Femur (tissue), 1 donor: ENCODE data around the gene KIF20B.
"Not testable (repeated sequence)": the region's sequence is repeated elsewhere in the genome, so short reads cannot be mapped to it uniquely, and the experiment has no call there.

ENCODE experiments used
- DNase-seq: peaks from one replicate; pipeline ENCODE4 v3.0.0-alpha.2; 2017

The KIF20B gene

DNA sequence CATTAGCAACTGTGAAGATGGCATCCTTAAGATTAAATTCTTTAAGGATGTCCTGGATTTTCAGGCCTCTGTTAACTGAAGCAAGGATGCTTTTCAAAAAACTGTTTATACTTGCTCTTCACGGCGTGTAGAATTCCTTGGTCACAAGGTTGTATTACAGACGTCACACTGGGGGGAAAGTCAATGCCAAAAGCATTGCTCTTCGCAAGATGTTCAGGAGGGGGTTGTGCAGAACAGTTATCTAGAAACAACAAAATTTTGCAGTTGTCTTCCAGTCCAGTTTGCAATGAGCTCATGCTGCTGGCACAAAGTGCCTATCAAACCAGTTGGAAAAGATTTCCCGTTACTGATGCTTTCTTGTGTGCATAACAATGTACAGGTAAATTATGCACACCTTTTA, 8.2 kb upstream of the KIF20B start:
- no peak for DNase-seq

DNA sequence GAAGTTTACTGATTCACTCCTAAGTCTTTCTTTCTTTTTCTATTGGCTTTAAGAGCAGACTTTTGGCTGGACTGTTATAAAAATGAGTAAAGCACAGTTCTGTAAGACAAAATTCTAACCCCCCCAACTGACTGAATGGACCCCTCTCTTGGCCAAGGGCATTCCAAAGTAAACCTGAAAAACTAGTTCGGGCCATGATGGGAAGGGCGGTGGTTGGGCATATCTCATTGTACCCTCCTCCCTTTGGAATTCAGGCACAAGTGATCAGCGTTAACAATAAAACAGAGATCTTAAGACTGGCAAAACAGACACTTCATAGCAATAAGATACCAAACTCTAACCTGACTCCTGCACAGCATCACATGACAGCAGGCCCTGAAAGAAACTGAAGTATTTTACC, 6.1 kb upstream of the KIF20B start:
- DNase-seq: no peak

DNA sequence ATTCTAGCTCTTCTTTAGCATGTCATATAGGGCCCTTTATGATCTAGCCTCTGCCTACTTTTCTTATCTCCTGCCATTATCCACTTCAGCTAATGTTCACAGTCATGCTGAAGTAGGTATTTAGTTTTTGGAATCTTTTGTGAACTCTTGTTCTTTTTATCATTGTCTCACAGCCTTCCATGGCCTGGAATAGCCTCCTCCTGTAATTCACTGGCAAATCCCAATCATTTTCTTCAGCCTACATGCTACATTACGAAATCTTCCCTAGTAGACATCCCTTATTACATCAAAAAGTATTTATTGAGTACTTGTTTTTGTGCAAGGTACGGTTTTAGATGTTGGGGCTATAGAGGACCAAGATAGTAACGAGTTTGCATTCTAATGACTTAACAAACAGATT, 3.4 kb upstream of the KIF20B start:
- DNase-seq: no peak

DNA sequence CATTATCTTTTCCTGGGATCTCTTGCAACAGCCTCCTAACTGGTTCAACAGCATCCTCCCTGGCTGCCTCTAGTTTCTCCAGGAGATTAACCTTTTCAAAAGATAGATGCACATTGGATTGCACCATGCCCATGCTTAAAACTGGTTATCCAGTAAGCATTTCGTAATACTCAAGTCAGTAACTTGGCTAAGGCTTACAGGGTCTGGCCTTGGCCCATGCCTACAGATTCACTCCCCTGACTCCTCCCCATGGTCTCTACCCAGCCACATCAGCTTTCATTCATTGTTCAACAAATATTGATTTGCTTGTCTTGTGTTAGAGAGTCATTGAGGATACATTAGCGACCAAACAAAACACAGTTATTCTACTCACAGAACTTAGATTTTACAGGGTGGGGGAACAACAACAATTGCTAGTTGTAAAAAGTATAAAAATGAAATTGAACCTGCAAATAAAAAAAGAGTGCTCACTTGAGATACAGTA, 1.8 kb upstream of the KIF20B start:
- DNase-seq: no peak

DNA sequence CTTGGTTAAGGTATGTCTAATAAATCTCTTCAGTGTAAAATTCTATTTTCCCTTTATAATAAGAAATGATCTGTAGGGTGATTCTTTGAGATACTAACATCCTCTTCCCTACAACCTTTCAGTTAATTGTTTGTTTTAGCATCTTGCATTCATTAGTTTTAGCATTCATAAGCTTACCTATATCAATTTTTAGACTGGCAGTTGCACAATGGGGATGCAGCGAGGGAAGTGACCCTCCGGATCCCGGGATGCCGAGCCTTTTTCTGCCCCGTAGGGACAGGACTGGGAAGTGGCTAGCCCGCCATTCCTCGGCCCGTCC, 508 bp upstream of the KIF20B start:
- no peak for DNase-seq

DNA sequence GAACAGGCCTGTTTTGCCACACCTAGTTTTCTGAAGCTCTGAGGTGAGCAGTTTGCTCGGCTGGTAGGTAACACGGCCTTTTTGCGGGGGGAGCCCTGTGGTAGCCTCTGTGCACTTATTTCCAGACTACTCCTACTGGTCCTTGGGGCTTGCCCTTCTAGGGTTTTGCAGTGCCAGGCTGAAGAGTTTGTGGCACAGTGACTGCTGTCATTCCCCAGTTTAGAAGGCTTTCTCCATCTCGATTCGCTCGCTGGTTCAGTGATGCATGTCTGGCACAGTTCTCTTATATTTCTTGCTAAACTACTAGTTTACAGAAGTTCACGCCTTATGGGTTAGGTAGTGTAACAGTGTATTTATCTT, 711 bp downstream of the KIF20B start:
- DNase-seq: peak; percentile 20

DNA sequence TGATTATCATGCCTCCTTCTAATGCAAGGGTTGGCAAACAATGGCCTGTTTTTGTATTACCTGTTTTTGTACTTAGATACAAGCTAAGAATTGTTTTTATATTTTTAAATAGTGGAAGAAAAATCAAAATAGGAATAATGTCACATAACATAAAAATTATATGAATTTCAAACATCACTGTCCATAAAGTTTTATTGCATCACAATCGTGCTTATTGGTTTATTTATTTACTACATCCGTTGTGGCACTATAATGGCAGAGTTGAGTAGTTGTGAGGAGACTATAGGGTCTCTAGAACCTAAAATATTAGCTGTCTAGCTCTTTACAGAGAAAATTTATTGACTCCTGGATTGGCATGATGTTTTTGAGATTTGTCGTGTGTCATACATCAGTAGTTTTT, 4.1 kb downstream of the KIF20B start:
- no peak for DNase-seq

DNA sequence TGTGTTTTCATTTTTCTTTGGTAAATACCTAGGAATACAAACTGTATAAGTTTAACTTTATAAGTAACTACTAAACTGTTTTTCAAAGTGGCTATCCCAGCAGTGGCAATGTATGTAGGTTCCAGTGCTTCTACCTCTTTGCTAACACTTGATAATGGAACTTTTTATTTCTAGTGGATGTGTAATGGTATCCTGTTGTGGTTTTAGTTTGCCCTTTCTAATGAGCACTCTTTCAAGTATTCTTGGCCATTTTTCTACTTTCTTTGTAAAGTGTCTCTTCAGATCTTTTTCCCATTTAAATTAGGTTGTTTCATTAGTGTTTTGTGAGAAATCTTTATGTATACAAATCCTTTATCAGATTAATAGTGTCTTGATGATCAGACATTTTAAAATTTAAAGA, 4.6 kb downstream of the KIF20B start:
- DNase-seq: no peak

DNA sequence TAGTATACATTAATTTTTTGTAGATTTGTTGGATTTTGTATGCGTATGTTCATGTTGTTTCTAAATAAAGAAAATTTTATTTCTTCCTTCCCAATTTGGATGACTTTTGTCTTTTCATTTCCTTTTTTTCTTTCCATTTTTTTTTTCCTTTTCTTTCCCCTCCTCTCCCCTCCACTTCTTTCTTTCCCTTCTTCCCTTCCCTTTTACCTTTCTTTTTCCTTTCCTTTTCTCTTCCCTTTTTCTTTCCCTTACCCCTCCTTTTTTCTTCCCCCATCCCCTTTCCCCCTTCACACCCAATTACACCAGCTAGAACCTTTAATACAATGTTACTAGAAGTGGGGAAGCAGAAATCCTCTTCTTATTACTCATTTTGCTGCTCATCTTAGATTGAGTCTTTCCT, 6.0 kb downstream of the KIF20B start:
- DNase-seq: no peak

DNA sequence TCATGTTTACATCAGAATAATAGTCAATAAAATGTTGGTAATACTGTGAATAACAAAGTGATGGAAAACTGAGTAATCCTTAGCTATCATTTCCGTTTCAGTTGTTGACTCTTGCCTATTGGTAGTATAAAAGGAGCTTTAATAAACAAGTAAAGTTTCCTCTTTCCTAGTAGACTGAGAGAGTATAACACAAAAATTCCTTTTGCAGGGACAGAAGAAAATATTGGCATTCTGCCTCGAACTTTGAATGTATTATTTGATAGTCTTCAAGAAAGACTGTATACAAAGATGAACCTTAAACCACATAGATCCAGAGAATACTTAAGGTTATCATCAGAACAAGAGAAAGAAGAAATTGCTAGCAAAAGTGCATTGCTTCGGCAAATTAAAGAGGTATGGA, 9.4 kb downstream of the KIF20B start:
- DNase-seq: no peak

DNA sequence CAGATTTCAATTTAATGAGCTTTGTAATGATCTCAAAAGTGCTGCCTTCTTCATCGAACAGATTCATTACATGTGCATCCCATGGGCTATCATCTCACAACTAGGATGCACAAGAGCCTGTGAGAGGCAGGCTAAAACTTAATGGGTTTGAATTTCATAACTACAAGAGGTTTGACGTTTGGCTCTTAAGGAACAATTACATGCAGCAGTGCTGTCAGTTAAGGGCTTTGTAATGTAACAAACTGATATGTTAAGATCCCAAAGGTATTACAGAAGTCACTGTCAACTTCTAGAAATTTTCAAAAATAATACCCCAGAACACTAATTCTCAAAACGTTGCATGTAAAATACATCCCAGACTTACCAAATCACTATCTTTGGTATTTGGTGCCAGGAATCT, 33.2 kb downstream of the KIF20B start:
- no peak for DNase-seq

DNA sequence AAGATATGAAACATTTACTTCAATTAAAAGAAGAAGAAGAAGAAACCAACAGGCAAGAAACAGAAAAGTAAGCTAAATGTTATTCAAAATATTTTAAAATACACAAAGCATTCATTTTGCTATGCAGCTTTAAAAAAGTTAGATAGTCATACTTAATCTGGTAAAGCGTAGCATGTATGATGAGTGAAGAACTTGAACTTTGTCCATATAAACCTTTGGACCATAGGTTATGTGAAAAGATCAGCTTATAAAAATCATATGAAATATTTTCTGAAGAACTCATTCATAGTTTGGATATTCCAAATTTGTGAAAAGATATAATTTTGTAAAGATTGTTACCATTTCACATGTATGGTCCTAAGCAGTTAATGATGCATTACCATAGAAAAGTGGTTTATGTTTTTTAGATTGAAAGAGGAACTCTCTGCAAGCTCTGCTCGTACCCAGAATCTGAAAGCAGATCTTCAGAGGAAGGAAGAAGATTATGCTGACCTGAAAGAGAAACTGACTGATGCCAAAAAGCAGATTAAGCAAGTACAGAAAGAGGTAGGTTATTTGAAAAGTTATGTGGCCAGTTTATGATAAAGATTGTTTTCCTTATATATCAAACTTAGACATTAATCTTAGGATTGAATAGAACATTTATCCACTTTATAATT, 37.3 kb downstream of the KIF20B start:
- DNase-seq: no peak

DNA sequence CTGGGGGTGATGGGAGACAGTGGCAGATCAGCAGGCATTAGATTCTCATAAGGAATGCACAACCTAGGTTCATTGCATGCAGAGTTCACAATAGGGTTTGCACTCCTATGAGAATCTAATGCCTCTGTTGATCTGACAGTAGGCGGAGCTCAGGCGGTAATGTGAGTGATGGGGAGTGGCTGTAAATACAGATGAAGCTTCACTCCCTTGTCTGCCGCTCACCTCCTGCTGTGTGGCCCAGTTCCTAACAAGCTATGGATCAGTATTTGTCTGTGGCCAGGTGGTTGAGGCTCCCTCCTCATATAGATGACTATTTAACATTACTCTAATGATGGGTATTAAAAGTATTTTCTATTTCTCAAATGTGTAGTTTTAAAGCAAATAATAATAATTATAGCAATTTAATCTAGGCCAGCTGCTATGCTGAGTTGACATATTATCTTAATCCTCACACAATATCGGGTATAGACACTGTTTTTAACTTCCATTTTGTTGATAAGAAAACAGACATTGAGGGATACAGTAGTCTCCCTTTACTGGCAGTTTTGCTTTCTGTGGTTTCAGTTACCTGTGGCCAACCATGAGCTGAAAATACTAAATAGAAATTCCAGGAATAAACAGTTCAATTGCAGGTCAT, 39.9 kb downstream of the KIF20B start:
- DNase-seq: no peak

DNA sequence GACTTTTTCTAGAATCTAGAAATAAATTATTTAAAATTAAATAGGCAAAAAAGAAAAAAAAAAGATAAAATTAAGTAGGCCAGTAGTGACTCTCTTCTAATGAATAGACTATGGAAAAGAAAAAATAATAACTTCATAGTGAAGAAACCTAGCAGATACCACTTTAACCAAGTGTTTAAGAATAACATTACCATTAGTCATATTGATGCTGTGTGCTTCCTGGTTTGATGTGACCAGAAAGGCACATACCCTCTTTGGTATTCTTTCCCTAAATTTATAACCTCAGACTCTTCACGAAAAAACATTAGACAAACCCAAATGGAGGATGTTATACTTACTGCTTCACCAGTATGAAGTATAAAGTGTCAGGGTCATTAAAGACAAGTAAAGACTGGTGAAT, 42.6 kb downstream of the KIF20B start:
- no peak for DNase-seq

DNA sequence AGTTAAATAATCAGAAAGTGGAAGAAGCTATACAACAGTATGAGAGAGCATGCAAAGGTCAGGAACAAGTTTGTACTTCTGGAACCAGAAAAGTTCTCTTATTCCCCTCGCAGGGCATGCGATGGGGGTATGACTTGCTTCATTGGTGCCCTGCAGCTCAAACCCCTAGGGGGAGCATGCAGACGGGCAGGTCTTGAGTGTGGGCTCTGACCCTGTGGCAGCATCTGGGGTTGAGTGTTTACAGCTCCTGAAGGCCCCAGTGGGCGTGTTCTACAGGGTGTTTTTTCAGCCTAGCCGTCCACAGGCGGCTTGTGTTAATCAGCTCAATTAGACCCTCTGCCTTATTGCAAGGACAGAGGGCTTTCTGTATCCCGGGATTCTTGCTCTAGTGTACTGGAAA, 44.5 kb downstream of the KIF20B start:
- no peak for DNase-seq

DNA sequence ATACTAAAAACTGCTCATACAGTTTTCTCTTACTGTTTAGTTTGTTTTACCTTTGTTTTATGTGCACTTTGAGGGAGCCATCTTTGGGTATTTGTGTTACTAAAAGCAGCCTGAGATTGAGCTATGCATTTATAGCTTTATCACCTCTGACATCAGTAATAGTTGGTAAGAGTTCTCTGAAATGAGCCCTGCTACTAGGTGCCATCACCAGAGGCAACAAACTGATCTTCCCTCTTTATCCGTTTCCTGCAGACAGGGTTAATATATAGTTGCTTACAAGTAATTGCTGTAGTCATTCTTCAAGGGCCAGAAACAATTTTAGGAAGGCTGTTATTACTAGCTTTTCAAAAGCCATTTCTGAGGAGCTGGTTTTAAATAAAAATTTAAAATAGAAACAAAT, 49.1 kb downstream of the KIF20B start:
- DNase-seq: no peak

DNA sequence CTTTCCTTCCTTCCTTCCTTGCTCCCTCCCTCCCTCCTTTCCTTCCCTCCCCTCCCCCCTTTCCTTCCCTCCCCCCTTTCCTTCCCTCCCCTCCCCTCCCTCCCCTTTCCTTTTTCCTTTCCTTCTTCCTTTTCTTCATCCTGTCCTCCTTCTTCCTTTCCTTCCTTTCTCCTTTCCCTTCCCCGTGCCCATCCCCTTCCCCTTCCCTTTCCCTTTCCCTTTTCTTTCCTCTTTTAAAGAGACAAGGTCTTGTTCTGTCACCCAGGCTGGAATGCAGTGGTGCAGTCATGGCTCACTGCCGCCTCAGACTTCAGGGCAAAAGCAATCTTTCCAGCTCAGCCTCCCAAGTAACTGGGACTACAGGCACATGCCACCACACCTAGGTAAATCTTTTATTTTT, 54.0 kb downstream of the KIF20B start:
- DNase-seq: no peak

DNA sequence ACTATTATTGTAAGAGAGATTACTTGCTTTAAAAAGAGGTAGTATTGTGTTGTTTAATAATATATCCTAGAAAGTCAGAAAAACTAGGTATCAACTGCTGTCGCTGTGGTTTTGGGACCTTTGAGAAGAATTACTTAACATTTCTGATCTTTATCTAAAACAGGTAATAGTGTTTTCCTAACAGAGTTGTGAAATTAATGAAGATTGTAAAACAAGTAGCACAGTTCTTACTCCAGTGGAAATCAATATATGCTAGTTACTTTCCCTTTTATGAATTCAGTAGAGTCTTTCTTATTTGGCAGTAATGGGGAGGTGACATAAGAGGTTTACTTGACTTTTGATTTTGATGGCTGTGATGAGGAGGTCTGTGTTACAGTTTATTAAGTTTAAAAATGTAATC, 58.1 kb downstream of the KIF20B start:
- DNase-seq: no peak

DNA sequence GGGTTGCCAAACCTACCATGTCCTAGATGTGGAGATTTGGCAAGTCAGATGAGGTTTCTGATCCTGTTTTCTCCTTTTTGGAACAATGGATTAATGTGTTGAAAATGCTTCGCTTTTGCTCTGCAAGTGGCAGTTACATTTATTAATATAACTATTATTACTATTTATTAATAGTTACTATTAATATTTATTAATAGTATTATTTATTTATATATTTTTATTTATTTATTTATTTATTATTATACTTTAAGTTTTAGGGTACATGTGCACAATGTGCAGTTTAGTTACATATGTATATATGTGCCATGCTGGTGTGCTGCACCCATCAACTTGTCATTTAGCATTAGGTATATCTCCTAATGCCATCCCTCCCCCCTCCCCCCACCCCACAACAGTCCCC, 62.3 kb downstream of the KIF20B start:
- not testable (repeated sequence) for DNase-seq

DNA sequence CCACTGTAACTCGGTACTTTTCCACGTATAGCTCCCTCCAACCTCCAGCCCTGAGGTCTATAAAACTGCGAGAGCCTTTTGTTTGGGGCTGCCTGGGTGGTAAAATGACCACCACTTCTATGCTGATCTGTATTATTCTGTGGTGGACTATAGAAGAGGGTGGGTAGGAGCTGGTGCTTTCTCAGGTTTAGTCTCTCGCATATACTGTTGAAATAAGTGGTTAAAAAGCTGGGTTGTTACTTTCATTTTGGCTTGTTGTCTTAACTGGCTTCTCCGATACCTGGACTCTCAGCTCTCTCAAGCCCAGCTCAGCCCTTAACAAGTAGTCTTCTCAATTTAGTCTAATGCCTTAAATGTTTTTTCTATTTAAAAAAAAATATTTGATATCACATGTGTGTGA, 70.3 kb downstream of the KIF20B start:
- DNase-seq: no peak

DNA sequence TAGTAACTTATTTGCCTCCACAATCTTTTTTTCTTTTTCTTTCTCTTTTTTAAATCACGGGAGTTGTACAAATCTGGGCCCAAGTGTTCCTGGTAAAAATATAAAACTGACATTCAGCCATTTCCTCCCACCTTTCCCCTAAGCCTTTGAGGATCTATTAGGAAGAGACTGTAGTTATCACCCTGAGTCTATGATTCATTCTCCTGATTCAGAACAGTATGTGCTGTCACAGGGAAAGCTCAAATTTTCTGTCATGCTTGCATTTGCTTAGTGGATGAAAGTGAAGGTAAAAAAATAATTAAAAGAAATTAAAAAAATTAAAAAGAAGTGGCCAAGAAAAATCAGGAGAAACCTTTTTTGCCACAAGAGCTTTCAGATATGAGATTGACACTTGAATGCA, 71.7 kb downstream of the KIF20B start:
- no peak for DNase-seq

DNA sequence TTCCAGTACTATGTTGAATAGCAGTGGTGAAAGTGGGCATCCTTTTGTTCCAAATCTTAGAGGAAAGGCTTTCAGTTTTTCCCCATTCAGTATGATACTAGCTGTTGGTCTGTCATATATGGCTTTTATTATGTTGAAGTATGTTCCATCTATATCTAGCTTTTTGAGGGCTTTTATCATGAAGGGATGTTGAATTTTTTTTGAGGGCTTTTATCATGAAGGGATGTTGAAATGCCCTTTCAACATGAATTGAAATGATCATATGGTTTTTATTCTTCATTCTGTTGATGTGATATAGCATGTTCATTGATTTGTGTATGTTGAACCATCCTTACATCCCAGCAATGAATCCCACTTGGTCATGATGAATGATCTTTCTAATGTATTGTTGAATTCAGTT, 75.3 kb downstream of the KIF20B start:
- no peak for DNase-seq

DNA sequence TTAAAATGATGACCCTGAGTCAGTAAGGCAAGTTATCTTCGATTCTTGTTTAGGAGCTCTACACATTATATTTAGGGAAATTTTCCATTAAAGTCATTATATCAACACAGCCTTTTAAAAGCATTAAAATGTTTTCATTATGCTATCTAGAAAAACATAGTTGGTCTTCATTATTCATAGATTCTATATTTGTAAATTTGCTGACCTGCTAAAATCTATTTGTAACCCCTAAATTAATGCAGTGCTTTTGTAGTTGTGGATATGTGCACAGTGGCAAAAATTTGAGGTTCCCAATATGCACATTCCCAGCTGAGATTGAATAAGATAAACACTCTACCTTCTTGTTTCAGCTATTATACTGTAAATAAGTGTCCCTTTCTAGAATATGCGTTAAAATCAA, 81.1 kb downstream of the KIF20B start:
- DNase-seq: no peak

DNA sequence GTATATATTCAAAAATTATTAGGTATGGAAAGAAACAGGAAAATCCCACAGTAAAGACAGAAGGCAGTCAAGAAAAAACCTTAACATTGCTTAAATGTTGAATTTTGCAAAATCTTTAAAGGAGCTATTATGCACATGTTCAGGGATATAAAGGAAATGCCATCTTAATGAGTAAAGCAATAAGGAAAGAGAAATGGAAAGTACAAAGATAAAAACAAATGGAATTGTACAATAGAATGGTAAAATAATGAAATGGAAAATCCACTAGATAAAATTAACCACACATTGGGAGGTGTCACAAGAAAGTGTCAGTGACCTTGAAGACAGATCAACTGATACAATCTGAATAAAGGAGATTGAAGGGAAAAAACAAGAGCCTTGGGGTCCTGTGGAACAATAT, 82.0 kb downstream of the KIF20B start:
- no peak for DNase-seq

DNA sequence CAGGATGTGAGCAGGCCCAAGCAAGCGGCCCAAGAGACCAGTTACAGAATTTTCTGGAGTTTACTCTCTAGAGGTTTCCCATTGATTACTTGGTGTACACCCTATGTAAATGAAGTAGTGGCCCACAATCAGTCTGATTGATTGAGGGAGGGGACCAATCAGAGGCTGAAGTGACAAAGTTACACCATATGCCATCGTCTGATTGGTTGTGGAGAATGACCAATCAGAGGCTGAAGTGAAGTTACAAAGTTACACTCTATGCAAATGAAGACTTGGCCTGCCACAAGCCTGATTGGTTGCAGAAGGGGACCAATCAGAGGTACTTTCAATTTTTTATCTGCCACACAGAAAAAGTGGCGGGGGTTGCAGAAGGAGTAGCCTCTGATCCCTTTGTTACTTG, 83.7 kb downstream of the KIF20B start:
- DNase-seq: no peak
